Ascending aorta (tissue), 2 donors: ENCODE measurements around the gene RAB32. TPM values are rescaled to one million over a fixed set of nuclear protein-coding genes. Genes with fewer than 3 reads are reported as not detected.

Source experiments
- DNase-seq, 2 donors: peaks; one replicate each; pipeline ENCODE4 v3.0.0-alpha.2; 2019; ENCODE audit warnings: low spot score in 2 of 2
- H3K27ac ChIP-seq, 2 donors: fragments of 200-600 bp; sonication (generic); one replicate each; pipeline ENCODE4 v1.5.1; 2016 to 2017; ENCODE audit warnings: mild to moderate bottlenecking in 1 of 2
- H3K27me3 ChIP-seq: fragments of 200-600 bp; sonication (generic); one replicate; pipeline ENCODE4 v1.5.1; 2017
- H3K36me3 ChIP-seq, 2 donors: fragments of 200-600 bp; sonication (generic); one replicate each; pipeline ENCODE4 v1.5.1; 2016
- H3K4me1 ChIP-seq, 2 donors: fragments of 200-600 bp; sonication (generic); one replicate each; pipeline ENCODE4 v1.5.1; 2016 to 2017; ENCODE audit warnings: mild to moderate bottlenecking in 1 of 2
- H3K4me3 ChIP-seq, 2 donors: fragments of 200-600 bp; sonication (generic); one replicate each; pipeline ENCODE4 v1.5.1; 2016 to 2017; ENCODE audit warnings: mild to moderate bottlenecking in 1 of 2
- H3K9me3 ChIP-seq, 2 donors: fragments of 200-600 bp; sonication (generic); one replicate each; pipeline ENCODE4 v1.5.1; 2016
- CTCF ChIP-seq, 3 experiments: fragments of 200-600 bp in 2 of 3; fragments of 450-650 bp in 1 of 3; sonication (generic) in 2 of 3; IDR thresholded peaks; one replicate each; pipeline ENCODE4 v1.5.1; 2016 to 2019; ENCODE audit warnings: antibody characterized with exemption in 3 of 3, mild to moderate bottlenecking in 1 of 3, moderate library complexity in 1 of 3
- intact Hi-C: fragments of 100-400 bp; cut with DNase I; formaldehyde crosslinking; loops from one replicate; pipeline ENCODE4 v1.15.1; 2023
- total RNA-seq: library from RNA; depleted of rRNA; stranded (reverse); fragments of >200 nt; gene quantifications from one replicate; pipeline ENCODE4 v1.1.0, GENCODE V29; 2016

Gene RAB32
- total RNA-seq, 1 donor from 2014 or later, result 89.2 TPM

GRCh38 chr6:146602526-146602925 is 58.9 kb downstream of the RAB32 start:
- intact Hi-C loops, result no loop called here
- TF ChIP-seq CTCF (IDR thresholded peaks at IDR 0.05), result no peak

More at GRCh38 chr6:146602526-146602925, 58.9 kb downstream of the RAB32 start:
- H3K9me3 ChIP-seq, result no peaks in the 10 kb centered on the region
- no peaks in the 10 kb centered on the region for H3K4me1 ChIP-seq
- H3K27me3 ChIP-seq, result no peaks in the 10 kb centered on the region
- no peak overlapping the region for H3K4me3 ChIP-seq
- H3K27ac ChIP-seq, result no peak overlapping the region
- DNase-seq, result no peak
- no peaks in the 10 kb centered on the region for H3K36me3 ChIP-seq

Other genes starting within 250 kb of the RAB32 start
- gene ADGB, start 55.1 kb downstream of the RAB32 start, total RNA-seq, result not detected